ENCODE measurements around the gene RALA.

DNA sequence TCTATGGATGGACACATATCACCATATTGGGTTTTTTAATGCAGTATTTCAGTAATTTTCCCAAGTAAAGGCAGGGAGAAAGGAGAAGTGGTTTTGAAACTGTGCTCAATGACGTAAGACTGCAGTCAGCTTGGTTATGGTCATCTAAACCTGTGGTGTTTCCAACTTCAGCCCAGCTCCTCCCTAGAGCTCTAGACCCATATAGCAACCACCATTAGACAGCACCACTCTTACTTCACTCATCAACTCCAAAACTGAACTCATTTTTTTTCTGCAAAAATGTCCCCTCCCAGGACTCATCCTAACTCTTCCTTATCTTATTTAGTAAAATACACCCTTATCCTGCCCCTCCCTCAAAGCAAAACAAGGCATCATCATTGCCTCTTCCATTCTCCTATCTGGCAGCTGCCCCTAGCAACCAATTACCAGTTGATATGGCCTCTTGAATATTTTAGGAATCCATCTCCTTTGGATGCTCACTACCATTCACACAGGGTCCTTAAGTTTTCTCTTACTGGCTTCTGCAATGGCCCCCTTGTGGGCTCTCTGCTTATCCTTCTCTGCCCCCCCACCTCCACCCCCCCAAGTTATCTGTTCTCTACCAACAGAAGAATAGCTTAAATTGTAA, 1.5 kb upstream of the RALA start:
- no peak for TF ChIP-seq SP1 (IDR thresholded peaks at IDR 0.05)
- TF ChIP-seq FOXK2 (IDR thresholded peaks at IDR 0.05) = no peak
- TF ChIP-seq ELF4 (IDR thresholded peaks at IDR 0.05) = no peak
- no peak for TF ChIP-seq LEF1 (IDR thresholded peaks at IDR 0.05; ENCODE audit: borderline replicate concordance)
- no peak for TF ChIP-seq HDGF (IDR thresholded peaks at IDR 0.05; ENCODE audit: borderline replicate concordance)

All from HEK293T (cell line).